Naive thymus-derived CD8-positive, alpha-beta T cell (primary cell): ENCODE results near the gene HLA-A. TPM values are rescaled to one million over a fixed set of nuclear protein-coding genes. Genes with fewer than 3 reads are reported as not detected.
"Not testable (repeated sequence)": the region's sequence is repeated elsewhere in the genome, so short reads cannot be mapped to it uniquely, and the experiment has no call there.

Source experiments
- ATAC-seq, 2 donors: fragments of 150-1000 bp; cut with Tn5 transposase in 1 of 2; sonication (Bioruptor Pico), chemical (Tn5 transposase) in 1 of 2; 1 replicate in 1 of 2; 2 replicates in 1 of 2; pipeline ENCODE4 v1.10.0; 2021; ENCODE audit warnings: mild to moderate bottlenecking in 2 of 2, moderate library complexity in 2 of 2
- POLR2A ChIA-PET: fragments of 350-600 bp; sonication (Branson Sonifier 250); formaldehyde crosslinking; loops from one replicate; lab custom pipeline; 2021; ENCODE audit warnings: antibody characterized with exemption; lab: Charles Lee
- DNase-seq, 10 donors: peaks; one replicate each; pipeline versions ENCODE4 v3.0.0 to v3.0.0-alpha.2; 2020 to 2022
- H3K27ac Mint-ChIP-seq, 10 donors: one replicate each; pipeline ENCODE4 v1.8.0; 2020 to 2022; ENCODE audit warnings: mild to moderate bottlenecking in 10 of 10, mixed read lengths in 10 of 10, moderate library complexity in 4 of 10, inconsistent platforms in 1 of 10
- H3K27me3 Mint-ChIP-seq, 5 donors: one replicate each; pipeline ENCODE4 v1.8.0; 2021 to 2022; ENCODE audit warnings: mixed read lengths in 5 of 5
- H3K36me3 Mint-ChIP-seq, 3 donors: one replicate each; pipeline ENCODE4 v1.8.0; 2020 to 2022; ENCODE audit warnings: mixed read lengths in 3 of 3, mild to moderate bottlenecking in 2 of 3, inconsistent platforms in 1 of 3
- H3K4me1 Mint-ChIP-seq, 4 donors: one replicate each; pipeline ENCODE4 v1.8.0; 2021 to 2022; ENCODE audit warnings: mixed read lengths in 4 of 4
- H3K4me3 Mint-ChIP-seq, 10 donors: one replicate each; pipeline ENCODE4 v1.8.0; 2020 to 2022; ENCODE audit warnings: mild to moderate bottlenecking in 10 of 10, mixed read lengths in 10 of 10, moderate library complexity in 6 of 10, inconsistent platforms in 1 of 10
- H3K9me3 Mint-ChIP-seq, 9 donors: one replicate each; pipeline ENCODE4 v1.8.0; 2020 to 2022; ENCODE audit warnings: mixed read lengths in 9 of 9, mild to moderate bottlenecking in 3 of 9, inconsistent platforms in 1 of 9, moderate library complexity in 1 of 9
- polyA plus RNA-seq, 3 donors: library from polyadenylated mRNA; unstranded; fragments of 300-500 nt; fragmentation: Illumina TruSeq; gene quantifications; one replicate each; pipeline ENCODE4 v1.2.3, GENCODE V29; 2021
- total RNA-seq, 8 experiments: library from RNA in 2 of 8; stranded (reverse) in 2 of 8; gene quantifications; one replicate each; pipeline ENCODE4 v1.2.3 and lab custom pipeline; 2021 to 2026

Gene HLA-A
- total and polyA plus RNA-seq, 5 experiments from 2014 or later, result 2,084 to 4,021 (median 2,115) TPM

DNA sequence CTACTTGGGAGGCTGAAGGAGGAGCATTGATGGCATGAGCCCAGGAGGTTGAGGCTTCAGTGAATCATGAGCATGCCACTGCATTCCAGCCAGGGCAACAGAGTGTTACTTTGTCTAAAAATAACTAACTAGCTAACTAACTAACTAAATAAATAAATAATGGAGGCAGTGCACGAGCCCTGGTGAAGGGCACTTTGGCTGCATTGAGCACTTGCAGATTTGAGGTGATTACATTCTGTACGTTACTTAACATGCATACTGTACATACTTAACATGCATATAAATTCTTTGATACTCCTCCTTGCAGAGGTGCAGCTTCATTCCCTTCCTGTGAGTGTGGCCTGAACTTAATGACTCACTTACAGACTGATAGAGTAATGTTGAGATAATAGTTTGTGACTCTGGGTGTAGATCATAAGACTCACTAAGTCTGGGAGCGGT lies 10.7 kb downstream of the HLA-A start:
- ATAC-seq, result no peak
- peak overlapping the region in 1 of 10 donors; percentile 48 for H3K27ac Mint-ChIP-seq

GRCh38 chr6:29953686-29954085 lies 11.4 kb downstream of the HLA-A start:
- no peaks in the 10 kb centered on the region for H3K9me3 Mint-ChIP-seq
- H3K4me1 Mint-ChIP-seq, result peaks cover 13 to 26% (median 20%) of the 10 kb centered on the region in 4 donors
- POLR2A ChIA-PET, result interaction anchor here (0.7 kb wide), 1 partner anchor 9 kb away, joined by 3 read pairs; no protein-coding TSS in a partner anchor
- ATAC-seq (no peak), DNase-seq (no peak)
- no peak overlapping the region for H3K27ac Mint-ChIP-seq
- peaks cover under 1 to 13% (median 10%) of the 10 kb centered on the region in 3 donors for H3K36me3 Mint-ChIP-seq
- no peak overlapping the region for H3K4me3 Mint-ChIP-seq
- no peaks in the 10 kb centered on the region for H3K27me3 Mint-ChIP-seq

More for the DNA sequence above, 10.7 kb downstream of the HLA-A start:
- Mint-ChIP-seq H3K36me3 (peaks cover 7 to 18% (median 17%) of the 10 kb centered on the region in 3 donors), H3K4me1 (peaks cover 17 to 33% (median 26%) of the 10 kb centered on the region in 4 donors), H3K27me3 (no peaks in the 10 kb centered on the region), H3K4me3 (no peak overlapping the region), H3K9me3 (no peaks in the 10 kb centered on the region)
- no peak for DNase-seq
- POLR2A ChIA-PET, result interaction anchor here (0.7 to 1.3 kb wide), 2 partner anchors 9 to 154 kb away, joined by 3 read pairs; no protein-coding TSS in a partner anchor

DNA sequence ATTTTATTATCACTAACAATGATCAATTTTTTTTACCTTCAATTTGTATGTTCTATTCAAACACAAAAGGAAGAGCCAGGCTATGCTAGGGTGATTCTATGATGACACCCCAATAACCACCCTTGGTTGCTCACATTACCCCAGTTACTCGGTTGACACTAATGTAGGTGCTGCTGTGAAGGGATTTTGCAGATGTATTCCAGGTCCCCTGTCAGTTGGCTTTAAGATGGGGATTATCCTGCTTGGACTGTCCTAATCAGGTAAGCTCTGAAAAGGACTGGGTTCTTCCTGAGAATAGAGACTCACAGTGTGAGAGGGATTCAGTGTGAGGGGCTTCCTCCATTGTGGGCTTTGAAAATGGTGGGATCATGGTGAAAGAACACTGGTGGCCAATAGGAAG lies 11.9 kb downstream of the HLA-A start:
- no peaks in the 10 kb centered on the region for H3K9me3 Mint-ChIP-seq
- DNase-seq (no peak), ATAC-seq (no peak)
- peak overlapping the region in 1 of 10 donors; percentile 20 for H3K27ac Mint-ChIP-seq
- H3K4me1 Mint-ChIP-seq, result peaks cover 10 to 20% (median 16%) of the 10 kb centered on the region in 4 donors
- H3K27me3 Mint-ChIP-seq, result no peaks in the 10 kb centered on the region
- no peak overlapping the region for H3K4me3 Mint-ChIP-seq
- H3K36me3 Mint-ChIP-seq, result peaks cover 0 to 7% (median 4%) of the 10 kb centered on the region in 3 donors
- POLR2A ChIA-PET, result no interaction called here

GRCh38 chr6:29955783-29956182 lies 13.5 kb downstream of the HLA-A start:
- Mint-ChIP-seq H3K27ac (no peak overlapping the region), H3K27me3 (no peaks in the 10 kb centered on the region), H3K4me1 (peaks cover 3 to 13% (median 5%) of the 10 kb centered on the region in 4 donors), H3K4me3 (no peak overlapping the region), H3K9me3 (no peaks in the 10 kb centered on the region), H3K36me3 (peaks cover 0 to 2% (median 0%) of the 10 kb centered on the region in 3 donors)
- no peak for DNase-seq
- POLR2A ChIA-PET, result interaction anchor here (1.0 to 1.4 kb wide), 3 partner anchors 9 to 10 kb away, joined by 3 to 5 read pairs (median 4); no protein-coding TSS in a partner anchor
- no peak for ATAC-seq

GRCh38 chr6:29956518-29956917 lies 14.2 kb downstream of the HLA-A start:
- no peak for DNase-seq
- H3K36me3 Mint-ChIP-seq, result peaks cover 0 to 2% (median 0%) of the 10 kb centered on the region in 3 donors
- POLR2A ChIA-PET, result interaction anchor here (2.4 kb wide), 1 partner anchor 9 kb away, joined by 8 read pairs; no protein-coding TSS in a partner anchor
- H3K9me3 Mint-ChIP-seq, result no peaks in the 10 kb centered on the region
- ATAC-seq, result no peak
- H3K4me1 Mint-ChIP-seq, result peaks cover 0 to 11% (median 1%) of the 10 kb centered on the region in 4 donors
- H3K4me3 Mint-ChIP-seq, result no peak overlapping the region
- no peaks in the 10 kb centered on the region for H3K27me3 Mint-ChIP-seq
- H3K27ac Mint-ChIP-seq, result no peak overlapping the region

DNA sequence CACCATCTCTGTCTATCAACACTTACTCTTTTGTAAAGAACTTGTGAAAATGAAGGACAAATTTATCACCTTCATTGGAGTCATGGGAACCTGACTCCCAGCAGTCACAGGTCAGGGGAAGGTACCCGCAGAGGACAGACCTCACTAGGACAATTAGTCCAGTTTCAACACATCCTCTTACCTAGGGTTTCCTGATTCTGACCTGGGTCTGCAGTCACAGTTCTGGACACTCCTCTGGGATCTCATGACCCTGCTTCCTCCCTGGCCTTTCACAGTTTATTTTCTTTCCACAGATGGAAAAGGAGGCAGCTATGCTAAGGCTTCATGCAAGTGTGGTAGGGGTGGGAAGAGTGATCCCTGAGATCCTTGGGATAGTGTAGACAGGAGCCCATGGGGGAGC lies 15.7 kb downstream of the HLA-A start:
- H3K4me1 Mint-ChIP-seq, result peaks cover 0 to 13% (median 3%) of the 10 kb centered on the region in 4 donors
- H3K4me3 Mint-ChIP-seq, result no peak overlapping the region
- no peaks in the 10 kb centered on the region for H3K27me3 Mint-ChIP-seq
- peaks cover 0 to 2% (median 0%) of the 10 kb centered on the region in 3 donors for H3K36me3 Mint-ChIP-seq
- no peaks in the 10 kb centered on the region for H3K9me3 Mint-ChIP-seq
- DNase-seq (no peak), ATAC-seq (no peak)
- POLR2A ChIA-PET, result interaction anchor here (1.0 to 2.4 kb wide), 2 partner anchors 10 to 14 kb away, joined by 3 to 8 read pairs; no protein-coding TSS in a partner anchor
- peak overlapping the region in 3 of 10 donors; percentile 14 to 31 (median 16) for H3K27ac Mint-ChIP-seq

GRCh38 chr6:29958921-29959320 lies 16.6 kb downstream of the HLA-A start:
- DNase-seq (no peak), ATAC-seq (no peak)
- Mint-ChIP-seq H3K36me3 (peaks cover 0 to 2% (median 0%) of the 10 kb centered on the region in 3 donors), H3K27ac (peak overlapping the region in 2 of 10 donors; percentile 6 to 38), H3K9me3 (no peaks in the 10 kb centered on the region), H3K4me3 (no peak overlapping the region), H3K27me3 (no peaks in the 10 kb centered on the region), H3K4me1 (peaks cover 4 to 18% (median 7%) of the 10 kb centered on the region in 4 donors)
- POLR2A ChIA-PET, result interaction anchor here (0.5 to 1.8 kb wide), 2 partner anchors 10 to 18 kb away, joined by 4 to 14 read pairs; no protein-coding TSS in a partner anchor

GRCh38 chr6:29959467-29959866 lies 17.1 kb downstream of the HLA-A start:
- no peaks in the 10 kb centered on the region for H3K27me3 Mint-ChIP-seq
- POLR2A ChIA-PET, result interaction anchor here (0.5 to 1.8 kb wide), 4 partner anchors 11 to 33 kb away, joined by 3 to 14 read pairs (median 4); no protein-coding TSS in a partner anchor
- no peak for DNase-seq
- no peak overlapping the region for H3K4me3 Mint-ChIP-seq
- no peak for ATAC-seq
- H3K36me3 Mint-ChIP-seq, result peaks cover 0 to 2% (median 0%) of the 10 kb centered on the region in 3 donors
- peaks cover 9 to 22% (median 11%) of the 10 kb centered on the region in 4 donors for H3K4me1 Mint-ChIP-seq
- H3K27ac Mint-ChIP-seq, result peak overlapping the region in 2 of 10 donors; percentile 8 to 35
- H3K9me3 Mint-ChIP-seq, result no peaks in the 10 kb centered on the region

DNA sequence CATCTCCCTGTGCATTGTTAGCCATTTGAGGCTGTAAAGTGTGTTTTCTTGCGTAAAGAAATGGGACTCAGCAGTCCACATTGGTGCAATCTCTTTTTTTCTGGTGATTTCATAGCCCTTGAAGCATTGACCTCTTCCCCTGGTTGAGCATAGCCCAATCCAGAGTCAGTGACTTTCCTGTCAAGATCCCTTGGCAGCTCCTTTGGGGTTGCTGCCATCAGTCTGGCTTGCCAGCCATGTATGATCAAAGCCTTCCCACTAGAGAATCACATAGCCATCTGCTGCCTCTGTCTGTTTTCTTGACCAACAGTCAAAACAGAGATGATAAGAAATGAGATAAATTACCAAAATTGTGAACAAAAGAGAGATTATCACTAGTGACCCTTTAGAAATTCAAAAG lies 19.6 kb downstream of the HLA-A start:
- ATAC-seq (no peak), DNase-seq (no peak)
- POLR2A ChIA-PET, result interaction anchor here (1.3 kb wide), 2 partner anchors 14 to 20 kb away, joined by 3 to 4 read pairs; partner anchors contain the start of gene HLA-A
- Mint-ChIP-seq H3K27me3 (no peaks in the 10 kb centered on the region), H3K9me3 (no peaks in the 10 kb centered on the region), H3K4me3 (no peak overlapping the region), H3K27ac (no peak overlapping the region), H3K36me3 (peaks cover 0 to 2% (median 0%) of the 10 kb centered on the region in 3 donors), H3K4me1 (peaks cover 26 to 46% (median 35%) of the 10 kb centered on the region in 4 donors)

GRCh38 chr6:29963697-29964096 lies 21.4 kb downstream of the HLA-A start:
- H3K27ac Mint-ChIP-seq, result peak overlapping the region in 6 of 10 donors; percentile 15 to 93 (median 60)
- not testable (repeated sequence) for H3K27me3 Mint-ChIP-seq

GRCh38 chr6:29964518-29964886 lies 22.2 kb downstream of the HLA-A start:
- Mint-ChIP-seq H3K27me3 (no peaks in the 10 kb centered on the region), H3K36me3 (no peaks in the 10 kb centered on the region)

More at GRCh38 chr6:29963697-29964096, 21.4 kb downstream of the HLA-A start:
- not testable (repeated sequence) for DNase-seq, H3K36me3 Mint-ChIP-seq, ATAC-seq, H3K9me3 Mint-ChIP-seq
- Mint-ChIP-seq H3K4me1 (peaks cover 26 to 54% (median 42%) of the 10 kb centered on the region in 4 donors), H3K4me3 (peak overlapping the region in 1 of 10 donors; percentile 16)
- POLR2A ChIA-PET, result interaction anchor here (1.4 to 4.6 kb wide), 5 partner anchors 12 to 103 kb away, joined by 5 to 68 read pairs (median 10); partner anchors contain the start of genes HLA-A and PPP1R11

DNA sequence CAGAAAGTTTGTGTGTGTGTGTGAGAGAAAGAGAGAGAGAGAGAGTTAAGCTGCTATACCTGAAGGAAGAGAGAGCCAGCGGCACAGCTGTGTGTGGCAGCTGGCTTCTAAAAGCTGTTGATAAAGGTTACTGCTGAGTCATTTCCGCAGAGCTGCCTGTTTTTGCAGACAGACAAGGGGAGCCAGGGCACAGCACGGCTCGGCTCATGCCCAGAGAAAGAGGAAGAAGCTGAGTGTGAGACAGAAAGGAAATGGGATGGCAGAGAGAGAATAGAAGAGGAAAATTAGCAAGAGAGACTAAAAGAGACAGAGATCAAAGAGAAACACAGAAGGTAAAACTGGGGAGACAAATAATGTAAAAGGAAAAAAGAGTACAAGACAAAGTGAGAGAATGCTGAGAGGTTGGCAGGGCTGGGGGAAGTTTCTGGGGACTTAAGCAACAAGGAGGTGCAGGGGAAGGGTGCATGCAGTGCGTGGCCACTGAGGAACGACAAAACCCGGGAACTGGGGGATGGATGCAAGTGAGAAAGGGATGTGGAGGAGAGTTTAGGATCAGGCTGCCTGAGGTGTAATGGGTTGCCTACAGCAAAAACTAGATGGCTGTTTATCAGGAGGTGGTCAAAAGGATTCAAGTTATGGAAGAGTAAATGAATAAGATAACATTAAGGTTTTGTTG lies 22.7 kb downstream of the HLA-A start:
- Mint-ChIP-seq H3K27ac (peak overlapping the region; percentile 60 to 98 (median 93)), H3K27me3 (no peaks in the 10 kb centered on the region), H3K36me3 (no peaks in the 10 kb centered on the region), H3K4me1 (peaks cover 26 to 45% (median 42%) of the 10 kb centered on the region in 4 donors), H3K9me3 (no peaks in the 10 kb centered on the region), H3K4me3 (peak overlapping the region; percentile 66 to 93 (median 84))
- DNase-seq (peak; percentile 47 to 89 (median 76)), ATAC-seq (peak; percentile 91 to 96)
- POLR2A ChIA-PET, result interaction anchor here (0.6 to 4.6 kb wide), 21 partner anchors 10 to 1807 kb away, joined by 3 to 68 read pairs (median 4); partner anchors contain the start of genes HLA-A, NCR3, POLR1H and PPP1R11

More at GRCh38 chr6:29964518-29964886, 22.2 kb downstream of the HLA-A start:
- Mint-ChIP-seq H3K4me1 (peaks cover 26 to 48% (median 42%) of the 10 kb centered on the region in 4 donors), H3K27ac (peak overlapping the region in 8 of 10 donors; percentile 60 to 98 (median 93)), H3K4me3 (peak overlapping the region; percentile 66 to 93 (median 84)), H3K9me3 (no peaks in the 10 kb centered on the region)
- ATAC-seq, result no peak
- POLR2A ChIA-PET, result interaction anchor here (0.7 to 4.6 kb wide), 16 partner anchors 9 to 1628 kb away, joined by 3 to 68 read pairs (median 4); partner anchors contain the start of genes HLA-A, NCR3, POLR1H and PPP1R11
- DNase-seq, result no peak
